ENCODE results near the gene PLXDC1. TPM values are rescaled to one million over a fixed set of nuclear protein-coding genes. Genes with fewer than 3 reads are reported as not detected.
A peak's percentile ranks its signal among the peaks of the same experiment; 100 is the strongest.

Gene PLXDC1
- total RNA-seq, 2 experiments from 2014 or later, result 1.7 to 2.4 TPM

DNA sequence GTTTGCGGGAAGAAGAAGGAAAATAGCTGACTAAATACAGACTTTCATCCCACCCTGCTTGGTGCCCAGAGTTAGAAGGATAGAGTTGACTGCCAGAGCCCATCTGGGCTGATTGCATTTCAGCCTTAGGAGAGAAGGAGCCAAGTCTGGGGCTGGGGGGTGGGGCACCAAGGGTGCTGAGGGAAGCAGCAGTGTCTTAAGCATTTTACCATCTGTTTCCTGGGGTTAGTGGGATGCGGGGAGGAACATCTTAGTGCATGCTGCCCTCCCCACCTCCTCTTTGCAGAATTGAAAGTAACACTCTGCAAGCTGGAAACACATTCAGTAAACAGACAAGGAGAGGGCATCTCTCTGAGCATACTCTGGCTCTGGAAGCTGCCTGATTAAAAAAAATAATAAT is 16.0 kb upstream of the PLXDC1 start:
- H3K36me3 Mint-ChIP-seq (ENCODE audit: low read depth), result no peaks in the 10 kb centered on the region
- H3K27me3 Mint-ChIP-seq, result peaks cover 12% of the 10 kb centered on the region
- DNase-seq (no peak), ATAC-seq (no peak)
- TF ChIP-seq, protein P1, sequence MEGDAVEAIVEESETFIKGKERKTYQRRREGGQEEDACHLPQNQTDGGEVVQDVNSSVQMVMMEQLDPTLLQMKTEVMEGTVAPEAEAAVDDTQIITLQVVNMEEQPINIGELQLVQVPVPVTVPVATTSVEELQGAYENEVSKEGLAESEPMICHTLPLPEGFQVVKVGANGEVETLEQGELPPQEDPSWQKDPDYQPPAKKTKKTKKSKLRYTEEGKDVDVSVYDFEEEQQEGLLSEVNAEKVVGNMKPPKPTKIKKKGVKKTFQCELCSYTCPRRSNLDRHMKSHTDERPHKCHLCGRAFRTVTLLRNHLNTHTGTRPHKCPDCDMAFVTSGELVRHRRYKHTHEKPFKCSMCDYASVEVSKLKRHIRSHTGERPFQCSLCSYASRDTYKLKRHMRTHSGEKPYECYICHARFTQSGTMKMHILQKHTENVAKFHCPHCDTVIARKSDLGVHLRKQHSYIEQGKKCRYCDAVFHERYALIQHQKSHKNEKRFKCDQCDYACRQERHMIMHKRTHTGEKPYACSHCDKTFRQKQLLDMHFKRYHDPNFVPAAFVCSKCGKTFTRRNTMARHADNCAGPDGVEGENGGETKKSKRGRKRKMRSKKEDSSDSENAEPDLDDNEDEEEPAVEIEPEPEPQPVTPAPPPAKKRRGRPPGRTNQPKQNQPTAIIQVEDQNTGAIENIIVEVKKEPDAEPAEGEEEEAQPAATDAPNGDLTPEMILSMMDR (IDR thresholded peaks at IDR 0.05), result no peak
- POLR2A ChIA-PET, result interaction anchor here (1.8 to 4.0 kb wide), 2 partner anchors 15 to 32 kb away, joined by 9 to 32 read pairs; partner anchors contain the start of genes PLXDC1 and RPL19
- no peak overlapping the region for H3K27ac Mint-ChIP-seq
- intact Hi-C loops (cut with micrococcal nuclease), result no loop called here
- CTCF ChIA-PET, result interaction anchor here (1.1 to 8.1 kb wide), 8 partner anchors 7 to 184 kb away, joined by 3 to 151 read pairs (median 14); partner anchors contain the start of gene PLXDC1
- H3K4me3 Mint-ChIP-seq, result no peak overlapping the region
- H3K4me1 Mint-ChIP-seq (ENCODE audit: low read depth), result peaks cover 14% of the 10 kb centered on the region
- H3K9me3 Mint-ChIP-seq, result peaks cover 3% of the 10 kb centered on the region

DNA sequence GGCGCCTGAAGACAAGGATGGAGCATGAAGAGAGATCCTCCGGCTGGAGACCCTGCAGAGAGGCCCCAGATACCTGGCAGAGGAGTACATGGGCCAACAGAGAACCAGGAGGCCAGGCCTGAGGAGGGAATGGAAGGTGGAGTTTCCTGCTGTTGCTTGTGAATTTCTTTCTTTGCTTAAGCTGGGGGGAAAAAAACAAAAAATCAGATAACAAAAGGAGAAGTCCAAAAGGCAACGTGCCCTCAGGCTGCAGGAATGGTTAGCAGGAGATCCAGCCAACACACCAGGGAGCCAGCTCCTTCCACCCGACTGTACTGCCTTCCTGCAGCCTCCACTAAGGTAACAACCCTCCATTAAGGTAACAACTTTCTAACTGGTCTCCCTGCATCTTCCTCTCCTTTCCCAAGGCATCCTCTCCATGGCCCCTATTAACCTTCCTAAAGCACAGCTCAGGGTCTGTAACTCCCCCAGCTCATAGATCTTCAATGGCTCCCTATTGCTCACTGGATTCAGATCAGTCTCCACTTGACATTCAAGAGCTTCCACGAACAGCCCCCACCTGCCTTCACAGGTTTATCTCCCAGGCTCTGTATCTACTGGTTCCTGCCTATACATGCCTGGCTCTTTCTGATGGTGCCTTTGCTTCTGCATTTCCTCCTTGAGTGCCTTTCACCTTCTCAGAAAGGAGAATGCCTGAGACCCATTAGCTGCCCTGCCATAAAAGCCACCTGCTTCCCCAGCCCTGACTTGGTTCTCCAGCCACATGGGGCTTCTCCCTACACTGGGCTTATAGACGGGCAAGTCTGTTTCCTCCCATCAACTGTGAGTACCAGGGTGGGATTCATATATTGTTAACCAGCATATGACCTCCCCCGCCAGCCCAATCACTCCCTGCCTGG is 15.2 kb upstream of the PLXDC1 start:
- TF ChIP-seq, protein P1 (IDR thresholded peaks at IDR 0.05), result no peak
- Mint-ChIP-seq H3K4me1 (ENCODE audit: low read depth) (peaks cover 14% of the 10 kb centered on the region), H3K36me3 (ENCODE audit: low read depth) (no peaks in the 10 kb centered on the region), H3K9me3 (peaks cover 3% of the 10 kb centered on the region), H3K27ac (no peak overlapping the region), H3K27me3 (peaks cover 12% of the 10 kb centered on the region), H3K4me3 (no peak overlapping the region)
- ChIA-PET CTCF (interaction anchor here (0.6 to 8.1 kb wide), 10 partner anchors 8 to 183 kb away, joined by 3 to 151 read pairs (median 5); partner anchors contain the start of gene PLXDC1), POLR2A (interaction anchor here (0.5 to 4.0 kb wide), 4 partner anchors 8 to 312 kb away, joined by 3 to 32 read pairs (median 10); partner anchors contain the start of genes PLXDC1 and RPL19)
- intact Hi-C loops (cut with micrococcal nuclease), result no loop called here
- ATAC-seq, result no peak
- DNase-seq, result no peak

DNA sequence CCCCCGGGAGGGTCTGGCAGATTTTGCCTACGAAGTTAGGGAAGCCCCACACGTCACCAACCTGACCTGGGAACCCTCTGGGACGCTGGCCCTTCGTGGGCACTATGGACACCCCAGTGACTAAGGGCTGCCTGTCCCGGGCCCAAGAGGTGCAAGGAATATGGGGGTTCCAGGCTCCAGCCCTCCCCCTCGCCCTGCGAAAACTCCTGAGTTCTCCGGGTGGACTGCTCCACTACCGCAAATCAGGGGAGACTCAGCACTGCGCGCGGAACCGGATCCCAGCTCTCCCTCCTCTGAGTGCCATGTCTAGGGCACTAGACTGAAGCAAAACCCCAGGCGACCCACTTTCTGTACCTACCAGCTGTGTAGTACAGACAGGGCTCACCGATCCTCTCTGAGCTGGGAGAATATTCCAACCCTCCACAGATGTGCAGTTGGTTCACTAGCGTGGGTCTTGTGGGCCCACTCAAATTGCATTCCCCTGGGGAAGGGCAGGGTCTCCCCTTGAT is 14.5 kb upstream of the PLXDC1 start, which contains the start of gene ARL5C:
Gene ARL5C (minus strand): TSS at position 321 of the 509 bp plus-strand sequence. CDS start 401 bp downstream, outside the sequence.
- peak within 1 kb of the TSS; percentile 55 for H3K27ac Mint-ChIP-seq
- POLR2A ChIA-PET, result interaction anchor here (0.5 to 4.0 kb wide), 4 partner anchors 9 to 313 kb away, joined by 3 to 32 read pairs (median 10); partner anchors contain the start of genes PLXDC1 and RPL19
- H3K36me3 Mint-ChIP-seq (ENCODE audit: low read depth), result no peaks in the 10 kb centered on the region
- no peak for ATAC-seq
- peaks cover 14% of the 10 kb centered on the region for H3K4me1 Mint-ChIP-seq (ENCODE audit: low read depth)
- CTCF ChIA-PET, result interaction anchor here (0.7 to 8.1 kb wide), 14 partner anchors 9 to 199 kb away, joined by 3 to 151 read pairs (median 8); partner anchors contain the start of genes FBXO47 and PLXDC1
- DNase-seq, result no peak
- peaks cover 3% of the 10 kb centered on the region for H3K9me3 Mint-ChIP-seq
- TF ChIP-seq, protein P1 (IDR thresholded peaks at IDR 0.05), result no peak
- intact Hi-C loops (cut with micrococcal nuclease), result no loop called here
- H3K4me3 Mint-ChIP-seq, result peak within 1 kb of the TSS; percentile 79
- H3K27me3 Mint-ChIP-seq, result peaks cover 12% of the 10 kb centered on the region

DNA sequence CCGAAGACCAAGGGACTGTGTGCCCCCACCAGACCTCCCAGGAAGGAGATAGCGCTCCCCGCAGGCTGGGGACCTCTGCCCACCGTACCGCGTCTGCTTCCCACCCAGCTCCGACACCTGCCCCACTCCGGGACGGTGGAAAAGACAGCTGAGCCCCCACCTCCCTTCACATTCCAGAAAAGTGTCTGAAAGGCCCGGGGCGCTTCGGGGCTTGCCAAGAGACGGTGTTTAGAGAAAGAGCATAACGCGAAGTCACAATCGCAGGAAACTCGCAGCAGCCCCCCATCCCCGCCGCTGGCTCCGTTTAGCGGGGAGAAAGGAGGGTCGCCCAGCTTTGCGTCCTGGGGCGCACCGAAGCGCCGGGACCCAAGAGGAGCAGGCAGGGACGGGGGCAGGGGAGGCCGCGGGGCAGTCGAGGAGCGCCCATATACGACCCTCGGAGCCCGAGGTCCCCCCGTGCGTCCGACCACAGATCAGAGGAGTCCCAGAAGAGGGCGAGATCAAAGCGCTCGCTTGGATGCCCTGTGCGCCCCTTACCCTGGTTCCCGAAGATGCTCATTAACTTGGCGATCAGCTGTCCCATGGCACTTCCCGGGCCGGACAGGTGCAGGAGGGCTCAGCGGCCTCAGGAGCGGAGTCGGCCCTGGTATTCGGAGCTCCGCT is 13.9 kb upstream of the PLXDC1 start:
- POLR2A ChIA-PET, result interaction anchor here (0.7 to 4.0 kb wide), 10 partner anchors 8 to 317 kb away, joined by 3 to 32 read pairs (median 3); partner anchors contain the start of genes PLXDC1 and RPL19
- DNase-seq (no peak), ATAC-seq (peak; percentile 18)
- H3K4me3 Mint-ChIP-seq, result peak overlapping the region; percentile 79
- CTCF ChIA-PET, result interaction anchor here (0.6 to 8.1 kb wide), 65 partner anchors 9 to 358 kb away, joined by 3 to 151 read pairs (median 5); partner anchors contain the start of genes FBXO47, PLXDC1, RPL19 and STAC2
- H3K27me3 Mint-ChIP-seq, result peaks cover 12% of the 10 kb centered on the region
- no peaks in the 10 kb centered on the region for H3K36me3 Mint-ChIP-seq (ENCODE audit: low read depth)
- H3K4me1 Mint-ChIP-seq (ENCODE audit: low read depth), result peaks cover 14% of the 10 kb centered on the region
- intact Hi-C loops (cut with micrococcal nuclease), result no loop called here
- peak overlapping the region; percentile 55 for H3K27ac Mint-ChIP-seq
- TF ChIP-seq, protein P1 (IDR thresholded peaks at IDR 0.05), result no peak
- H3K9me3 Mint-ChIP-seq, result peaks cover 3% of the 10 kb centered on the region

Measured in activated CD8-positive, alpha-beta T cell treated with anti-CD3 and anti-CD28 coated beads for 36 hours (primary cell).